Amniotic stem cell (primary cell): Measurements from ENCODE around the gene SLC25A13.
A peak's percentile ranks its signal among the peaks of the same experiment; 100 is the strongest.

Source experiments
- DNase-seq: peaks from one replicate; lab custom pipeline; 2025; lab: John Stamatoyannopoulos, UW

The SLC25A13 gene

DNA sequence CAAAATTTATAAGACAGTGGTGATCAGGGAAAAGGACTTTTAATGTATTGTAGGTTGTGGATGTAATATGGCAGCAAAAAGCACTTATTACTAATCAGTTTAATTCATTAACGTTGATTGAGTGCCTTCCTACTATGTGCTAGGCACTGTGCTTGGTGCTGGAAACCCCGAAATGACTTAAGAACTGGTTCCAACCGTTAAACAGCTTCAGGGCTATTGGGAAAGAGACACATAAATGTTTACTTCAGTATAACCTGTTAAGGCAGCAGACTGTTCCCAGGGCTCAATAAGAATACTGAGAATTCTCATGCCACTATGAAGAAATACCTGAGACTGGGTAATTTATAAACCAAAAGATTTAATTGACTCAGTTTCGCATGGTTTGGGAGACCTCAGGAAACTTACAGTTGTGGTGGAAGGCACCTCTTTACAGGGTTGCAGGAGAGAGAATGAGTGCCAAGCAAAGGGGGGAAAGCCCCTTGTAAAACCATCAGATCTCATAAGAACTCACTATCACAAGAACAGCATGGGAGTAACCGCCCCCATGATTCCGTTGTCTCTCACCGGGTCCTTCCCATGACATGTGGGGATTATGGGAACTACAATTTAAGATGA lies 1.1 kb upstream of the SLC25A13 start:
- DNase-seq = no peak

DNA sequence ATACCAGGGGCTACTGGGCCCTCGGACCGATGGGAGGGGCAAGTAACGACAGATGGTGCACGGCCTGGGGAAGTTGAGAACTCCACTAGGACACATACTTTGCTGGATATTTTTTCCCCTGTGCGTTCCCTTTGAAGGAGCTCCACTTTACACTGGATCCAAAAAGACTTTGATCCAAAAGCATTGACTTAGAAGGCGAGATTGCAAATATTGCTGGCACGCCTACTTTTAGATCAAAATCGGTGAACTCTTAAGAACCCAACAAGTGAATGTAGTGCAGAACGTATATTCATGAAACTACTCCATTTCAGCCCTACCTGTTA lies 436 bp upstream of the SLC25A13 start:
- no peak for DNase-seq

- peak; percentile 38 for DNase-seq
Measured at GRCh38 chr7:96321031-96321657, 754 bp downstream of the SLC25A13 start.

- DNase-seq = no peak
Measured at GRCh38 chr7:96320442-96320841, 1.5 kb downstream of the SLC25A13 start.

DNA sequence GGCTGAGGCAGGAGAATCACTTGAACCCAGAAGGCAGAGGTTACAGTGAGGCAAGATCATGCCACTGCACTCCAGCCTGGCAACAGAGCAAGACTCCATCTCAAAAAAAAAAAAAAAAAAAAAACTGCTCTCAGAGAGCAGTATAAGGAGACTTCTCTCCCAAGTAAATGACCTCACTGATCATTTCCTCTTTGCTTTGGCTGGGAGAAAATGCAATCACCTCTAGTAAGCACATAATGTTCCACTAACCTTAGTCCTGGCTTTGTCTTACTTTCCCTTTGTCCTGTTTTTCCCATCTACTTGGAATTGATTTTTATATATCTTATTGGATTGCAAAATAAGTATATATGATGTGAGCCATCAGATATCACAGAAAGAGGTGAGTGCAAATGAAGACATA lies 2.5 kb downstream of the SLC25A13 start:
- no peak for DNase-seq

- DNase-seq = no peak
Measured at GRCh38 chr7:96316949-96317348, 4.9 kb downstream of the SLC25A13 start.

GRCh38 chr7:96315125-96315512 lies 6.8 kb downstream of the SLC25A13 start:
- DNase-seq = no peak

DNA sequence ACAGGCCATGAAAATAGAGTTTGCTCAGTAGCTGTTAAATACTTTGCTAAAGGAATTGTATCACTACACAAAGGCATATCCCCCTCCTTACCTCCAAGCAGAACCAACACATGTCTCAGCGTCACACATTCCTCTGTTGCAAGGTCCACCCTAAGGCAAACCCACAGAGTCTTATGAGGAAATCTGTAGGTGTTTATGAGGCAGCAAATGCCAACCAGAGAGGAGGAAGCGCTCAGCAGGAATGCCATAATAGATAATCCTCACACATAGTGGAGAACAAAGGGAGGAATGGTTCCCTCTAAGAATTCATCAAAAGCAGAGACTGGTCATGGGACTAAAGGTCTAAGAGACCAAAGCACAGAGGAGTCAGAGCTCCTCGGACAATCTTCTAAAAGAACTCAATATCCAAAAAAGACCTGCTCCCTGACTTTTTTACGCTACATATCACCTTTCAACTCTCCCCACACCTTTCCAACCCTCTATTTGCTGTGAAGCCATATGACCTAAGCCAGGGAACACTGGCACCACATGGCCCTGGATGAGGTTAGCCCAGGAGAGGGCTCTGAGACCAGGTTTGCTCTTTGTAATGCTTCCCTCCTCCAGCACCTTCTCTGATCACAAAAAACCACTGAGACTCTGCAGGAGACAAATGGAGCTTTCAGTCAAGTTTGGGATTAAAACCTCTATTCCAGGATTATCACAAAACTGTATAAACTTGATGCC lies 7.3 kb downstream of the SLC25A13 start:
- no peak for DNase-seq

DNA sequence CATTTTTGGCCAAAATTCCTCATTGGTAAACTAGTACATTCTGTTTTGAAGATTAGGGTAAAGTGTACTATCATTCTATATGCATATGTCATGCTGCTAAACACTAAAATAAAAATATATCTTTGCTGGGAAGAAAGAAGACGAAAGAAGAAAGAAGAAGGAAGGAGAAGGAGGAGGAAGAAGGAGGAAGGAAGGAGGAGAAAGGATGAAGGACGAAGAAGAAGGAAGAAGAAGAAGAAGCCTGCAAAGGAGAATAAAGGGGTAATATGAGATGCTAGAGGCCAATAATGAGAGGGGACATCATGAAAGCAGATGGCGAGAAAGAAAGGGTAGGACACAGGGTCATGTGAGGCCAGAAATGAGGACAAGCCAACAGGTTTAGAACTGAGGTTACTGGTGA lies 8.0 kb downstream of the SLC25A13 start:
- no peak for DNase-seq

DNA sequence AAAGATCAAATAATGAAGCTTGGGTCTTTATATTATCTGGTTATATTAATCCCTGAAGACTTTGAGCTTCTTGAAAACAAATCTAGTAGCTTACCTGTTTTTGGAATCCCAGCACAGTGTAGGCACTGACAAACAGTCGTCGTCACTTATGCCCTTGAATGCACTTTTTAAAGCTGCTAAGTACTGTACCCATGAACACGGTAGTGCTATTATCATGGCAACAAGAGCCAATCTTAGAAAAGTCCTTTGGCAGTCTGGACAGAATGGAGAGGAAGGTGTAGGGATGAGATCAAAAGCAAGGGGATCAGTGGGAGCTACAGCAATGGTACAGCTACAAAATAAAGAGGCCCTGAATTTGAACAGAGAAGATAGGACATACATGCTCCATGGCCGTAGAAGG lies 9.4 kb downstream of the SLC25A13 start:
- no peak for DNase-seq

- DNase-seq = no peak
Measured at GRCh38 chr7:96311967-96312366, 9.9 kb downstream of the SLC25A13 start.

- no peak for DNase-seq
Measured at GRCh38 chr7:96310110-96310509, 11.8 kb downstream of the SLC25A13 start.

- DNase-seq = no peak
Measured at GRCh38 chr7:96308950-96309263, 13.0 kb downstream of the SLC25A13 start.

GRCh38 chr7:96308253-96308949 lies 13.5 kb downstream of the SLC25A13 start:
- DNase-seq = no peak

- no peak for DNase-seq
Measured at GRCh38 chr7:96306385-96307125, 15.3 kb downstream of the SLC25A13 start.

DNA sequence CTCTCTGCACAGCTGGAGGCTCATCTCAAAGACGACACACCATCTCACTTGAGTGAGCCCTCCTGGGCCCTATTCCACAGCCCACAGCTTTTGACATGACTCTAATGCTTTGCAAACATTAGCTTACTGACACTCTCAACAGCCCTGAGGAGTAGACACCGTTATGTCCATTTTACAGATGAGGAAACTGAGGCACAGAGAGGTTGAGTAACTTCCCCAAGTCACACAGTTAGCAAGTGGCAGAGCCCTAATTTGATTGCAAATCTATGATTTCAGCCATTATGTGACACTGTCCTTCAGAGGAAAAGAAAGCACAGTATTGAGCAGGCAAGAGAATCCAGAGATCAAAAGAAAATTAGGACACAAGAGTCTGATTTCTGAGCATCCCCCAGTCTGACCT lies 16.0 kb downstream of the SLC25A13 start:
- DNase-seq = no peak

DNA sequence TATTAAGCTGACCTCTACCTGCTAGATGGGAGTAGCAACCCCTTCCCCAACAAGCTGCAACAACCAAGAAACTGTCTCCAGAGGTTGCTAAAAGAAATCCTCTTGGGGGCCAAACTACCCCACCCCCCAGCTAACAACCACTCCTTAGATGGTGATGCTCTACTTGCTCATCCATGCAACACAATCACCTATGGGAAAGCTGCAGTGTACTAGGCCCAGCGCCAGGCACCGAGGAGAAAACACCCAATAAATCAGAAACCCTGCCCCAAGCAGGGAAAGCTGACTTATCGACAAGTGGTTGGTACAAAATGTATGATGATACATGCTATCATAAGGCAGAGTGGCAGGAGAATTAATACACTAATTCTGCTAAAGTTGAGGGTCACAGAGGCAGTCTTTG lies 17.3 kb downstream of the SLC25A13 start:
- DNase-seq = no peak

DNA sequence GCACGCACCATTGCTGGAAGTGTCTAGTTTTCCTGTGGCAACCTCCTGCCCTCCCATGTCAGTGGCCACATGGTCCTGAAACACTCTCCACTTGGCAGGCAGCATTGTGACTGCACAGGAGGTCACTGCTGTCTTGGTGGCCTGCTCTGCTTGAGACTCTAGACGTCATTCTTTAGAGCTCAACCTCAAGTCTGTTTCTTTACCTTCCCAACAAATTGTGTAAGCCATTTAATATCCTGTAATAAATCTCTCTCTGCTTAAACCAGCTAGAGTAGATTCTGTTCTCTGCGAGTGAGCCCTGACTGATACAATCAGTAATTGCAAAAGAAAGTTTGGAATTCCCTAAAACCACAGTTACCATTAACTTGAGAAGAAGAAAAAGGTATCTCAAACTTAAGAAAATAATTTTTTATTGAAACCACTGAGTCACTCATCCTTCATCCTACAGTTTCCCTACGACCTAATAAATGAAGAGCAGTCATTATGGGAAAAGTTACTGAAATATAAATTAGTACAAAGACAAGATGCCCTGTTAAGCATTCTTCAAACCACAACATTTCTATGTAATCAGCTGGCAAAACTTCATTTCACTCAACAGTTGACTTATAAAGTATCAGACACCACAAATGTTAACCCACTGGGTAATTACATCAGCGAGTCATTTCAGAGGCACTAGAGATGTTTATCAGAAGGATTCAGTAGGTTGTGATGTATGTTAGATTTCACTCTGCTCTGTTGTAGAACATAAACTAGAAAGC lies 18.0 kb downstream of the SLC25A13 start:
- DNase-seq = no peak

GRCh38 chr7:96303105-96303685 lies 18.7 kb downstream of the SLC25A13 start:
- no peak for DNase-seq

DNA sequence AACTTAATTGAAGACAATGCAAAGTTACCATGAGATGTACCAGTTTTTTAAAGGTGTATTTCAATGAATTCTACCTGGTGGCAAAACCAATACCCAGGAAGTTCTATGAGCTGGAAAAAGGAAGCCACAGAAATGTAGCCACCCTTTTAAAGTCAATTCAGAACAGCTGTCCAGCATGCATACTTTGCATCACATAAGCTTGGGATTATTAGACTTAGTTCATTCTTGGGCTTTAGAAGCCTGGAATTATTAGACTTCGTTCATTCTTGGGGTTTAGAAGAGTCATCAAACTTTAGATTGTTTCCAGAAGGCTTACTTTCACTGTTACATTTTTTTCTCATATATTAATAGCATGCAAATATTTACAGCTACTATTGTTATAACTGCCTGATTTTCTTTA lies 20.9 kb downstream of the SLC25A13 start:
- DNase-seq = no peak

GRCh38 chr7:96300502-96300901 lies 21.4 kb downstream of the SLC25A13 start:
- DNase-seq = no peak
